Stimulated activated naive B cell treated with anti-CD40 and anti-IgM and Interleukin-4, amounts not matched to agents 10 μg/mL and 1 μg/mL and 100 μg/mL, for 72 hours (primary cell): ENCODE data around the gene CRABP2.

Experiments
- ATAC-seq, 2 donors: fragments of 150-1000 bp; cut with Tn5 transposase; replicated peaks; 2 replicates each; pipeline ENCODE4 v1.10.0; 2021; ENCODE audit warnings: moderate library complexity in 1 of 2
- DNase-seq: peaks from one replicate; pipeline ENCODE4 v3.0.0; 2021
- H3K27ac Mint-ChIP-seq: one replicate; pipeline ENCODE4 v1.8.0; 2022; ENCODE audit warnings: mild to moderate bottlenecking, mixed read lengths
- H3K27me3 Mint-ChIP-seq, 2 donors: one replicate each; pipeline ENCODE4 v1.8.0; 2022; ENCODE audit warnings: mixed read lengths in 2 of 2
- H3K36me3 Mint-ChIP-seq, 2 donors: one replicate each; pipeline ENCODE4 v1.8.0; 2022; ENCODE audit warnings: mixed read lengths in 2 of 2, mild to moderate bottlenecking in 1 of 2
- H3K4me1 Mint-ChIP-seq, 2 donors: one replicate each; pipeline ENCODE4 v1.8.0; 2022; ENCODE audit warnings: mixed read lengths in 2 of 2, mild to moderate bottlenecking in 1 of 2
- H3K4me3 Mint-ChIP-seq, 2 donors: one replicate each; pipeline ENCODE4 v1.8.0; 2022; ENCODE audit warnings: mild to moderate bottlenecking in 2 of 2, mixed read lengths in 2 of 2, moderate library complexity in 1 of 2
- H3K9me3 Mint-ChIP-seq, 2 donors: one replicate each; pipeline ENCODE4 v1.8.0; 2022; ENCODE audit warnings: mixed read lengths in 2 of 2, mild to moderate bottlenecking in 1 of 2

CRABP2 gene

GRCh38 chr1:156694690-156694962, 10.8 kb downstream of the CRABP2 start:
- H3K36me3 Mint-ChIP-seq: peaks cover 5 to 7% of the 10 kb centered on the region in 2 donors
- DNase-seq (no peak), ATAC-seq (no peak)
- H3K4me1 Mint-ChIP-seq: peaks cover 19 to 24% of the 10 kb centered on the region in 2 donors
- no peaks in the 10 kb centered on the region for H3K9me3 Mint-ChIP-seq
- no peak overlapping the region for H3K27ac Mint-ChIP-seq
- no peak overlapping the region for H3K4me3 Mint-ChIP-seq
- peaks cover 81 to 87% of the 10 kb centered on the region in 2 donors for H3K27me3 Mint-ChIP-seq

GRCh38 chr1:156693848-156694689, 11.3 kb downstream of the CRABP2 start:
- Mint-ChIP-seq H3K27ac (no peak overlapping the region), H3K36me3 (peaks cover 4 to 5% of the 10 kb centered on the region in 2 donors), H3K4me3 (no peak overlapping the region), H3K9me3 (no peaks in the 10 kb centered on the region), H3K27me3 (peaks cover 81 to 86% of the 10 kb centered on the region in 2 donors), H3K4me1 (peaks cover 24 to 29% of the 10 kb centered on the region in 2 donors)
- ATAC-seq: no peak
- no peak for DNase-seq

- H3K4me1 Mint-ChIP-seq: peaks cover 24 to 29% of the 10 kb centered on the region in 2 donors
- DNase-seq: no peak
- H3K36me3 Mint-ChIP-seq: peaks cover 0 to 1% of the 10 kb centered on the region in 2 donors
- no peak for ATAC-seq
- H3K4me3 Mint-ChIP-seq: peak overlapping the region in 1 of 2 donors; percentile 45
- peaks cover 78 to 84% of the 10 kb centered on the region in 2 donors for H3K27me3 Mint-ChIP-seq
- H3K9me3 Mint-ChIP-seq: no peaks in the 10 kb centered on the region
- H3K27ac Mint-ChIP-seq: no peak overlapping the region
Measured at GRCh38 chr1:156692925-156693847, 12.2 kb downstream of the CRABP2 start.

GRCh38 chr1:156692441-156692924, 12.9 kb downstream of the CRABP2 start:
- Mint-ChIP-seq H3K27ac (no peak overlapping the region), H3K4me3 (no peak overlapping the region), H3K4me1 (peaks cover 24 to 29% of the 10 kb centered on the region in 2 donors), H3K27me3 (peaks cover 72 to 79% of the 10 kb centered on the region in 2 donors), H3K9me3 (no peaks in the 10 kb centered on the region), H3K36me3 (peaks cover 0 to 1% of the 10 kb centered on the region in 2 donors)
- no peak for ATAC-seq
- DNase-seq: no peak

- DNase-seq: no peak
- H3K9me3 Mint-ChIP-seq: no peaks in the 10 kb centered on the region
- H3K27ac Mint-ChIP-seq: no peak overlapping the region
- peaks cover 65 to 73% of the 10 kb centered on the region in 2 donors for H3K27me3 Mint-ChIP-seq
- no peak overlapping the region for H3K4me3 Mint-ChIP-seq
- peaks cover 24 to 29% of the 10 kb centered on the region in 2 donors for H3K4me1 Mint-ChIP-seq
- ATAC-seq: no peak
- H3K36me3 Mint-ChIP-seq: peaks cover 0 to 1% of the 10 kb centered on the region in 2 donors
Measured at GRCh38 chr1:156691665-156692440, 13.5 kb downstream of the CRABP2 start.

GRCh38 chr1:156691191-156691590, 14.2 kb downstream of the CRABP2 start:
- H3K27me3 Mint-ChIP-seq: peaks cover 59 to 66% of the 10 kb centered on the region in 2 donors

GRCh38 chr1:156690675-156691036, 14.7 kb downstream of the CRABP2 start:
- H3K27me3 Mint-ChIP-seq: peaks cover 58 to 66% of the 10 kb centered on the region in 2 donors

More at GRCh38 chr1:156691191-156691590, 14.2 kb downstream of the CRABP2 start:
- no peak overlapping the region for H3K4me3 Mint-ChIP-seq
- peaks cover 0 to 1% of the 10 kb centered on the region in 2 donors for H3K36me3 Mint-ChIP-seq
- H3K27ac Mint-ChIP-seq: no peak overlapping the region
- ATAC-seq (no peak), DNase-seq (no peak)
- peaks cover 24 to 29% of the 10 kb centered on the region in 2 donors for H3K4me1 Mint-ChIP-seq
- no peaks in the 10 kb centered on the region for H3K9me3 Mint-ChIP-seq

GRCh38 chr1:156689953-156690674, 15.3 kb downstream of the CRABP2 start:
- Mint-ChIP-seq H3K4me3 (peak overlapping the region in 1 of 2 donors; percentile 35), H3K9me3 (no peaks in the 10 kb centered on the region), H3K4me1 (peaks cover 24 to 29% of the 10 kb centered on the region in 2 donors)

More at GRCh38 chr1:156690675-156691036, 14.7 kb downstream of the CRABP2 start:
- ATAC-seq: no peak
- Mint-ChIP-seq H3K9me3 (no peaks in the 10 kb centered on the region), H3K4me3 (no peak overlapping the region), H3K27ac (no peak overlapping the region), H3K36me3 (peaks cover 0 to 1% of the 10 kb centered on the region in 2 donors), H3K4me1 (peaks cover 24 to 29% of the 10 kb centered on the region in 2 donors)
- no peak for DNase-seq

GRCh38 chr1:156689035-156689952, 16.1 kb downstream of the CRABP2 start:
- H3K27ac Mint-ChIP-seq: no peak overlapping the region
- H3K27me3 Mint-ChIP-seq: peaks cover 60 to 73% of the 10 kb centered on the region in 2 donors
- no peaks in the 10 kb centered on the region for H3K9me3 Mint-ChIP-seq
- peak; percentile 65 for DNase-seq
- H3K4me3 Mint-ChIP-seq: peak overlapping the region in 1 of 2 donors; percentile 35
- peaks cover 0 to 1% of the 10 kb centered on the region in 2 donors for H3K36me3 Mint-ChIP-seq
- peaks cover 28 to 33% of the 10 kb centered on the region in 2 donors for H3K4me1 Mint-ChIP-seq
- ATAC-seq: peak; percentile 93 to 97

More at GRCh38 chr1:156689953-156690674, 15.3 kb downstream of the CRABP2 start:
- Mint-ChIP-seq H3K27ac (no peak overlapping the region), H3K36me3 (peaks cover 0 to 1% of the 10 kb centered on the region in 2 donors), H3K27me3 (peaks cover 58 to 71% of the 10 kb centered on the region in 2 donors)
- no peak for ATAC-seq
- DNase-seq: no peak

GRCh38 chr1:156684227-156684782, 21.1 kb downstream of the CRABP2 start:
- Mint-ChIP-seq H3K9me3 (no peaks in the 10 kb centered on the region), H3K36me3 (no peaks in the 10 kb centered on the region), H3K27me3 (peaks cover 47 to 68% of the 10 kb centered on the region in 2 donors), H3K27ac (no peak overlapping the region), H3K4me3 (no peak overlapping the region), H3K4me1 (peaks cover 23 to 32% of the 10 kb centered on the region in 2 donors)
- no peak for DNase-seq
- ATAC-seq: peak; percentile 86 to 92

- H3K4me1 Mint-ChIP-seq: peaks cover 31 to 42% of the 10 kb centered on the region in 2 donors
- no peak overlapping the region for H3K27ac Mint-ChIP-seq
- no peak overlapping the region for H3K4me3 Mint-ChIP-seq
- DNase-seq (no peak), ATAC-seq (no peak)
- H3K9me3 Mint-ChIP-seq: no peaks in the 10 kb centered on the region
- peaks cover 54 to 75% of the 10 kb centered on the region in 2 donors for H3K27me3 Mint-ChIP-seq
- no peaks in the 10 kb centered on the region for H3K36me3 Mint-ChIP-seq
Measured at GRCh38 chr1:156682166-156682890, 23.1 kb downstream of the CRABP2 start.
